Measurements from ENCODE around the gene JUN. TPM values are rescaled to one million over a fixed set of nuclear protein-coding genes. Genes with fewer than 3 reads are reported as not detected.

JUN gene
- total RNA-seq, 2 experiments from 2014 or later, result 51.4 to 53.2 TPM

GRCh38 chr1:58811303-58811702, 27.5 kb upstream of the JUN start:
- intact Hi-C loops (cut with micrococcal nuclease), result no loop called here
- no peaks in the 10 kb centered on the region for H3K27me3 Mint-ChIP-seq

GRCh38 chr1:58809325-58810010, 25.6 kb upstream of the JUN start:
- intact Hi-C loops (cut with micrococcal nuclease), result no loop called here
- H3K27me3 Mint-ChIP-seq, result no peaks in the 10 kb centered on the region
- no peak for TF ChIP-seq CTCF (IDR thresholded peaks at IDR 0.05)
- peaks cover 31% of the 10 kb centered on the region for H3K4me1 Mint-ChIP-seq (ENCODE audit: low read depth)
- H3K36me3 Mint-ChIP-seq (ENCODE audit: low read depth), result no peaks in the 10 kb centered on the region
- DNase-seq, result no peak
- no peak for ATAC-seq
- ChIA-PET POLR2A (no interaction called here), CTCF (interaction anchor here (1.1 kb wide), 1 partner anchor 14 kb away, joined by 3 read pairs; no protein-coding TSS in a partner anchor)
- H3K27ac Mint-ChIP-seq, result no peak overlapping the region
- no peak overlapping the region for H3K4me3 Mint-ChIP-seq
- no peaks in the 10 kb centered on the region for H3K9me3 Mint-ChIP-seq

More at GRCh38 chr1:58811303-58811702, 27.5 kb upstream of the JUN start:
- DNase-seq, result no peak
- TF ChIP-seq CTCF (IDR thresholded peaks at IDR 0.05), result no peak
- H3K9me3 Mint-ChIP-seq, result no peaks in the 10 kb centered on the region
- no peak overlapping the region for H3K4me3 Mint-ChIP-seq
- H3K4me1 Mint-ChIP-seq (ENCODE audit: low read depth), result peaks cover 40% of the 10 kb centered on the region
- no peaks in the 10 kb centered on the region for H3K36me3 Mint-ChIP-seq (ENCODE audit: low read depth)
- ChIA-PET POLR2A (no interaction called here), CTCF (no interaction called here)
- H3K27ac Mint-ChIP-seq, result no peak overlapping the region
- ATAC-seq, result no peak

- no peaks in the 10 kb centered on the region for H3K9me3 Mint-ChIP-seq
- ATAC-seq (no peak), DNase-seq (no peak)
- H3K27ac Mint-ChIP-seq, result no peak overlapping the region
- CTCF ChIA-PET, result interaction anchor here (1.1 kb wide), 1 partner anchor 13 kb away, joined by 3 read pairs; no protein-coding TSS in a partner anchor
- no peak for TF ChIP-seq CTCF (IDR thresholded peaks at IDR 0.05)
- H3K36me3 Mint-ChIP-seq (ENCODE audit: low read depth), result no peaks in the 10 kb centered on the region
- intact Hi-C loops (cut with micrococcal nuclease), result no loop called here
- POLR2A ChIA-PET, result no interaction called here
- H3K27me3 Mint-ChIP-seq, result no peaks in the 10 kb centered on the region
- H3K4me3 Mint-ChIP-seq, result no peak overlapping the region
- peaks cover 22% of the 10 kb centered on the region for H3K4me1 Mint-ChIP-seq (ENCODE audit: low read depth)
These were observed 24.2 kb upstream of the JUN start for GRCh38 chr1:58808077-58808476.

- ChIA-PET POLR2A (no interaction called here), CTCF (no interaction called here)
- DNase-seq (no peak), ATAC-seq (no peak)
- Mint-ChIP-seq H3K9me3 (no peaks in the 10 kb centered on the region), H3K27ac (no peak overlapping the region), H3K27me3 (no peaks in the 10 kb centered on the region), H3K4me3 (no peak overlapping the region), H3K36me3 (ENCODE audit: low read depth) (no peaks in the 10 kb centered on the region), H3K4me1 (ENCODE audit: low read depth) (peaks cover 10% of the 10 kb centered on the region)
- TF ChIP-seq CTCF (IDR thresholded peaks at IDR 0.05), result no peak
- intact Hi-C loops (cut with micrococcal nuclease), result no loop called here
These were observed 22.1 kb upstream of the JUN start for GRCh38 chr1:58805716-58806571.

Measured in activated CD8-positive, alpha-beta T cell treated with anti-CD3 and anti-CD28 coated beads for 36 hours (primary cell).